ENCODE measurements around the gene SELENOI.
A peak's percentile ranks its signal among the peaks of the same experiment; 100 is the strongest.
"Not testable (repeated sequence)": the region's sequence is repeated elsewhere in the genome, so short reads cannot be mapped to it uniquely, and the experiment has no call there.

Gene SELENOI

GRCh38 chr2:26327291-26328272, 18.4 kb upstream of the SELENOI start:
- no peak for DNase-seq

DNA sequence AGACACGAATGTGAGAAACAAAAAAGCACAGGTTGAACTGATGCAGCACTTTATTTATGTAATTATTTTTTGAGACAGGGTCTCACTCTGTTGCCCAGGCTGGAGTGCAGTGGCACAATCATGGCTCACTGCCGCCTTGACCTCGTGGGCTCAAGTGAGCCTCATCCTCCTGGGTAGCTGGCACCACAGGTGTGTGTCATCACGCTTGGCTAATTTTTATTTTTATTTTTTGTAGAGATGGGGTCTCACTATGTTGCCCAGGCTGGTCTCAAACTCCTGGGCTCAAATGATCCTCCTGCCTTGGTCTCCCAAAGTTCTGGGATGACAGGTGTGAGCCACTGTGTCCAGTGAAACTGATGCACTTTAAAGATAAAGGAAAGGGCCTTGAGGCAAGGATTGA, 16.9 kb upstream of the SELENOI start:
- DNase-seq, result not testable (repeated sequence)

- DNase-seq, result peak; percentile 88
Observed at GRCh38 chr2:26330114-26330549, 15.8 kb upstream of the SELENOI start.

GRCh38 chr2:26330604-26331003, 15.3 kb upstream of the SELENOI start:
- no peak for DNase-seq

GRCh38 chr2:26331321-26331720, 14.6 kb upstream of the SELENOI start:
- not testable (repeated sequence) for DNase-seq

DNA sequence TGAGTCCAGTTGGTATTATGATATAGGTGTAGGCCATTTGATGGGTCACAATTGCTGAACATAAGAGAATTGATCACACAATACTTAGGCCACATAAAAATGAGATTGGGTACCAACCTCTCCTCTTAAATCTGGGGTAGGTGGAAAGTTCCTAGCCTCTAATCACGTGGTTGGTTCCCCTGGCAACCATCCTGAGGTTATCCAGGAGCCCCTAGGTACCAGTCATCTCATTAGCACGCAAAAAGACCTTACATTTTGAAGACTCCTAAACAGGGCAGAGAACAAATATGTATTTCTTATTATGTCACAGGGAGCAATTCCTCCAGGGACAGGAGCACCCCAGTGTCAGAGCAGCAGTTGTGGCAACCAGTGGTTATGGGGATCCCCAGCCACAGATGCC, 12.7 kb upstream of the SELENOI start:
- no peak for DNase-seq

GRCh38 chr2:26335231-26335630, 10.7 kb upstream of the SELENOI start:
- no peak for DNase-seq

- no peak for DNase-seq
Observed at GRCh38 chr2:26336719-26337118, 9.2 kb upstream of the SELENOI start.

GRCh38 chr2:26337298-26337697, 8.6 kb upstream of the SELENOI start:
- no peak for DNase-seq

DNA sequence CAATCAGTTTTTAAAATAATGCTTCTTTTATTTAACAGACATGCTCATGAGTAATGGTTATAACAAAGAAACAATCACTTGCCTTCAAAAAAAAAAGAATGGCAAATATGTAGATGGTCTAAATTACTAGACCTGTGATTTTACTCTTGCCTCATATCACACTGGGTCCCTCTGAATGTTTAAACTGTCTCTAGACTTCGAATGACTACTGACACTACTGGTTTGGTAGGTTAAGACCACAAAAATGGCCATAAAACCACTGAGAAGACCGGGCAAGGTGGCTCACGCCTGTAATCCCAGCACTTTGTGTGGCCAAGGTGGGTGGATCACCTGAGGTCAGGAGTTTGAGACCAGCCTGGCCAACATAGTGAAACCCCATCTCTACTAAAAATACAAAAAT, 5.1 kb upstream of the SELENOI start:
- DNase-seq, result no peak

GRCh38 chr2:26344581-26345282, 1.2 kb upstream of the SELENOI start:
- DNase-seq, result no peak

- no peak for DNase-seq
Observed at GRCh38 chr2:26345283-26345544, 729 bp upstream of the SELENOI start.

DNA sequence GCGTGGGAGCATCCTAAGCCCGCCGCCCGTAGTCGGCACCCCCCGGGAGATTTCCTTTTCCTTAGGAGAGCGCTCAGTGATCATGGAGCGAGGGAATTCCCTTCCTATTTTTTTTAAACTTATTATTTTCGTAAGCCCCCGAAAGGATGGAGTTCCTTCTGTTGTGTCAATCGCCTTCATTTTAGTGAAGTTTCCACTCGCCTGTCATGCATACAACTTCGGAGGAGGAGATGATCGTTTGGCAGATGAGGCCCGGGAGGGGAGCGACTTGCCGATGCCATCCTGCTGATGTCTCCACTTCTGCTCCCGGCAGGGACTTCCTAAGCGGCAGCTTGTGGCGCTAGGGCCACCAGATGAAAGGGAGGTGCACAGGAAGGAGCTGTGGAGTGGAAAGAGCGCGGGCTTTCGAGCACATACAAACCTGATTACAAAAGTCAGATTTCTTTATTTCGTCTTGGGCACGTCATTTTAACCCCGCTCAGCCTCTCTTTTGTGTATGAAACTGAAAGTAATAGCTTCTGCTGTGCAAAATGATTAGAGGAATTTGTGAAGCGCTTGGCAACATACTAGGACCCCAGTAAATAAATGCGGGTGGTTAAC, 611 bp downstream of the SELENOI start, which contains the start of gene ADGRF3:
TSS of gene ADGRF3 (minus strand) at position 336 of the 600 bp plus-strand sequence. CDS start 555 bp downstream, outside the sequence.
- DNase-seq, result peak; percentile 55

GRCh38 chr2:26347286-26347865, 1.4 kb downstream of the SELENOI start:
- no peak for DNase-seq

GRCh38 chr2:26349690-26350089, 3.7 kb downstream of the SELENOI start:
- DNase-seq, result no peak

DNA sequence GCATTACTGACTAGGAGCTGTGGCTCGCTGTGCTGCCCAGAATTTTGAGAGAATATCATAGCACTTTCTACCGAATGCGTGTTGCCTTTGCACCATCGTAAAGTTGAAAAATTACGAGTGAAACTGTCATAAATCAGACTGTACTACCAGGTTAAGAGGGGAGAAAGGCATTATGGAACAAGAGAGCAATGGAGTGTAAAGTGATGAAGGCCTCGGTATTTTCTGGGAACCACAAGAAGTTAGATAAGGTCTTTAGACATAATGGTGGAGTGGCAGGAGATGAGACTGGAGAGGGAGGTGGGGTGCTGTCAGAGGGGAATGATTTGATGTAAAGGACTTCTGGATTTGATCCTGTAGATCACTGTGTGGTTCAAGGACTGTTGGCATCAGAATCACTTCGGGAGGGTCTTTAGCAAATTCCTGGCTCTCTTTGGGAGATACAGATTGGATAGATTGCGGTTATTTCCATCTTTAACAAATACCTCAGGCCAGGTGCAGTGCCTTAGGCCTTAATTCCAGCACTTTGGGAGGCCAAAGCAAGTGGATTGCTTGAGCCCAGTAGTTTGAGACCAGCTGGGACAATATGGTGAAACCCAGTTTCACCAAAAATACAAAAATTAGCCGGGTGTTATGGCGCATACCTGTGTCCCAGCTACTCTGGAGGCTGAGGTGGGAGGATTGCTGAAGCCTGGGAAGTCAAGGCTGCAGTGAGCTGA, 5.6 kb downstream of the SELENOI start:
- no peak for DNase-seq

- DNase-seq, result no peak
Observed at GRCh38 chr2:26352892-26353291, 6.9 kb downstream of the SELENOI start.

- not testable (repeated sequence) for DNase-seq
Observed at GRCh38 chr2:26354469-26354868, 8.5 kb downstream of the SELENOI start.

DNA sequence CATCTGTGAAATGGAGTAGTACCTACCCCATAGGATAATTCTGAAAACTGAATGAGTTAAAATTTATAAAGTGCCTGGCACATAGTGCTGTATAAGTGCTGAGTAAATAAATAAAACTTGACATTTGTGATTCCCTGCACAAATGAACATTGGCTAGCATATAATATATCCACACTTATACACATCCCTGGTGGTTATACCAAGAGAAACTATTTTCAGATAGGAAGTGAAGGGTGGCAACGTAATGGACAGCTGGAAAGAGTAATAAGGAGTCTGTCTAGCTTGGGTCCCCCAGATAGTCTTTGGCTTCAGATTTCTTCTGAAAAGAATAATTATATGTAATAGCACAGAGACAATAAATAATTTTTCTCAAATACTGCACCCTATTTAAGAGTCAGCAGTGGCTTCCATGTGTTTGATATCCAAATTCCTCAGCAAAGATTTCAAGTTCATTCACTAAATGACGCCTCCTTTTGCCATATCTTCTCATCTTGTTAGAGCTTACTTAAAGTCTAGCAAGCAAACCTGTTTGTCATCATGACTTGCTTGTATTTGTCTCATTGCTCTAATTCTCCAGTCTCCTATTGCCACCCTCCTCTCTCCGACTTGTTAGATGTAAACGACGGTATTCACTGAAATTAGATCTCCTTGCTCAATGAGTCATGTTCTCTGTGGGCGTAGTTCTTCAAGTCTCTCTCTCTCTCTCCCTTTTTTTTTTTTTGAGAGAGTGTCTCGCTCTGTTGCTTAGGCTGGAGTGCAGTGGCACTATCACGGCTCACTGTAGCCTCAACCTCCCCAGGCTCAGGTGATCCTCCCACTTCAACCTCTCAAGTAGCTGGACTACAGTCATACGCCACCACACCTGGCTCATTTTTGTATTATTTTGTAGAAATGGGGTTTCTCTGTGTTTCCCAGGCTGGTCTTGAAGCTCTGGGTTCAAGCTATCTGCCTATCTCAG, 9.4 kb downstream of the SELENOI start:
- DNase-seq, result no peak

GRCh38 chr2:26356111-26356510, 10.2 kb downstream of the SELENOI start:
- DNase-seq, result no peak

DNA sequence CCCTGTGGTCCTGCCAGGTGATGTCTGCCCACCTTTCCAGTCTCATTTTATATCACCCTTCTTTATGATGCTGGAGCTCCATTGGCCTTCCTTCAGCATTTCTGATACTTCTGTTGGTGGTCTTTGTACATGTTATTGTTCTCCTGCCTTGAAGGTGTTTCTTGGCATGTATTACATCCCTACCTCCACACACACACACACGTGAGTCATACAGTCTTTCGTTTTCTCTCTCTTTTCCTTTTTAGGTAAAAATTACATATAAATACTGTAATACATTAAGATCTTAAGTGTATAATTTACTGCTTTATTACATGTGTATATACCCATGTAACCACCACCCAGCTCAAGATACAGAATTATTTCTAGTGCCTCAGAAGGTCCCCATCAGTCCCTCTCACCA, 10.8 kb downstream of the SELENOI start:
- DNase-seq, result no peak
